ENCODE measurements around the gene TMOD2.

DNA sequence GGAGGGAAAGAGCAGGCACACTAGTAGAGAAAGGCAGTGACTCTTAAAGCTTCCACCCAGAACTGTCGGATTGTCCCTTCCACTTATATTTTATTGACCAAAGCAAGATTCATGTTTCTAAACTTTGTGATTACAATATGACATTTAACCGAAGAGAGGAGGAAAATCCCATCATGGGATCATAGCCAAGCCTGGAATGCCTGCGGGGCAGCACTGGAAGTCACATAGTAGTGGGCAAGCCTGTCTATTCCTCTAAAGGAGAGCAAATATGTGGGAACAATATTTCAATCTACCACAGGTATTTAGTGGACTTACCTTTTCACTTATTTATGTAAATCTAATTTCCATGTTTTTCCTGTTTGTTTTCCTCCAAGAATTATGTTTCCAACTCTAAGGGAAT is 74.3 kb downstream of the TMOD2 start:
- TF ChIP-seq, protein P1, sequence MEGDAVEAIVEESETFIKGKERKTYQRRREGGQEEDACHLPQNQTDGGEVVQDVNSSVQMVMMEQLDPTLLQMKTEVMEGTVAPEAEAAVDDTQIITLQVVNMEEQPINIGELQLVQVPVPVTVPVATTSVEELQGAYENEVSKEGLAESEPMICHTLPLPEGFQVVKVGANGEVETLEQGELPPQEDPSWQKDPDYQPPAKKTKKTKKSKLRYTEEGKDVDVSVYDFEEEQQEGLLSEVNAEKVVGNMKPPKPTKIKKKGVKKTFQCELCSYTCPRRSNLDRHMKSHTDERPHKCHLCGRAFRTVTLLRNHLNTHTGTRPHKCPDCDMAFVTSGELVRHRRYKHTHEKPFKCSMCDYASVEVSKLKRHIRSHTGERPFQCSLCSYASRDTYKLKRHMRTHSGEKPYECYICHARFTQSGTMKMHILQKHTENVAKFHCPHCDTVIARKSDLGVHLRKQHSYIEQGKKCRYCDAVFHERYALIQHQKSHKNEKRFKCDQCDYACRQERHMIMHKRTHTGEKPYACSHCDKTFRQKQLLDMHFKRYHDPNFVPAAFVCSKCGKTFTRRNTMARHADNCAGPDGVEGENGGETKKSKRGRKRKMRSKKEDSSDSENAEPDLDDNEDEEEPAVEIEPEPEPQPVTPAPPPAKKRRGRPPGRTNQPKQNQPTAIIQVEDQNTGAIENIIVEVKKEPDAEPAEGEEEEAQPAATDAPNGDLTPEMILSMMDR (IDR thresholded peaks at IDR 0.05), result no peak
- TF ChIP-seq POLR2A (IDR thresholded peaks at IDR 0.05), result no peak
